Spleen (tissue), 11 donors: ENCODE results near the gene AQP5. TPM values are rescaled to one million over a fixed set of nuclear protein-coding genes. Genes with fewer than 3 reads are reported as not detected.

Source experiments
- DNase-seq: peaks from one replicate; pipeline ENCODE4 v3.0.0-alpha.2; 2020
- H3K27ac ChIP-seq, 8 donors: fragments of 200-600 bp; sonication (generic) in 7 of 8; 1 replicate in 4 of 8; 2 replicates in 4 of 8; pipeline versions ENCODE4 v1.5.0 to v1.8.0; 2016 to 2021; ENCODE audit warnings: inconsistent platforms in 4 of 8, mild to moderate bottlenecking in 4 of 8, moderate library complexity in 1 of 8
- H3K27me3 ChIP-seq, 7 donors: fragments of 200-600 bp; sonication (generic) in 6 of 7; replicated peaks in 1 of 7; 1 replicate in 4 of 7; 2 replicates in 3 of 7; pipeline versions ENCODE4 v1.5.0 to v1.8.0; 2016 to 2021; ENCODE audit warnings: inconsistent platforms in 3 of 7, mild to moderate bottlenecking in 1 of 7
- H3K36me3 ChIP-seq, 6 donors: fragments of 200-600 bp; sonication (generic) in 5 of 6; 1 replicate in 4 of 6; 2 replicates in 2 of 6; pipeline versions ENCODE4 v1.5.0 to v1.8.0; 2016 to 2021; ENCODE audit warnings: inconsistent platforms in 2 of 6
- H3K4me1 ChIP-seq, 6 donors: fragments of 200-600 bp; sonication (generic) in 5 of 6; 1 replicate in 3 of 6; 2 replicates in 3 of 6; pipeline versions ENCODE4 v1.5.0 to v1.8.0; 2016 to 2021; ENCODE audit warnings: inconsistent platforms in 3 of 6
- H3K4me3 ChIP-seq, 8 donors: fragments of 200-600 bp; sonication (generic) in 7 of 8; 1 replicate in 4 of 8; 2 replicates in 4 of 8; pipeline versions ENCODE4 v1.5.0 to v1.8.0; 2016 to 2021; ENCODE audit warnings: inconsistent platforms in 4 of 8, mild to moderate bottlenecking in 4 of 8, moderate library complexity in 2 of 8
- H3K9me3 ChIP-seq, 8 donors: fragments of 200-600 bp; sonication (generic) in 7 of 8; 1 replicate in 4 of 8; 2 replicates in 4 of 8; pipeline versions ENCODE4 v1.5.0 to v1.8.0; 2016 to 2021; ENCODE audit warnings: inconsistent platforms in 4 of 8
- CTCF ChIP-seq, 11 experiments: fragments of 200-600 bp in 7 of 11; fragments of 450-650 bp in 4 of 11; sonication (generic) in 4 of 11; IDR thresholded peaks in 8 of 11; conservative IDR thresholded peaks in 3 of 11; 1 replicate in 7 of 11; 2 replicates in 4 of 11; pipeline versions ENCODE4 v1.4.0 to v1.8.0; 2016 to 2021; ENCODE audit warnings: antibody characterized with exemption in 11 of 11, inconsistent platforms in 4 of 11, mild to moderate bottlenecking in 1 of 11
- POLR2A ChIP-seq, 3 donors: fragments of 450-650 bp; IDR thresholded peaks; one replicate each; pipeline ENCODE4 v1.5.1; 2017; ENCODE audit warnings: antibody characterized with exemption in 3 of 3, mild to moderate bottlenecking in 1 of 3
- POLR2AphosphoS5 ChIP-seq, 3 donors: sonication (generic); formaldehyde crosslinking; IDR thresholded peaks; one replicate each; pipeline ENCODE4 v1.5.1; 2017; ENCODE audit warnings: antibody characterized with exemption in 3 of 3
- WGBS, 5 donors: extraction: QIAGEN DNeasy Blood & Tissue Kit in 3 of 5; methylation state at CpG; one replicate each; pipeline versions ENCODE4 v1.1.5 to v1.1.7; 2013 to 2018; 5-methylcytosine and 5-hydroxymethylcytosine counted together
- intact Hi-C: fragments of 100-400 bp; cut with DNase I; formaldehyde crosslinking; loops from one replicate; pipeline ENCODE4 v1.15.0; 2023; ENCODE audit warnings: low total_unique reads
- polyA plus RNA-seq, 3 donors: library from polyadenylated mRNA; stranded (reverse); fragments of 200-250 nt; gene quantifications; one replicate each; pipeline ENCODE4 v1.2.1, GENCODE V29; 2013
- total RNA-seq, 7 donors: library from RNA; depleted of rRNA in 3 of 7; stranded (reverse); fragments of >200 nt in 3 of 7; fragmentation: NEBNext Ultra II Directional in 4 of 7; extraction: Animal tissue kit (Norgen Biotek cat#: 25700) in 4 of 7; gene quantifications; one replicate each; pipeline versions ENCODE4 v1.1.0 to v1.2.1, GENCODE V29; 2016 to 2021
- donor health status: healthy with polysubstance abuse.
- donor health status: DM: no; HTN: no; CAD: no; lungs with moderate emphysema.
- donor health status: DM: no; HTN: no; CAD: no.
- donor health status: Bipolar disorder and iron deficiency.
- donor health status: healthy.
- donor health status: DM: no; HTN: no; CAD: no.
- donor health status: DM: yes; HTN: yes; CAD: no.

AQP5 gene
- total and polyA plus RNA-seq, 10 donors, result 0.05 to 0.46 (median 0.30) TPM; not detected in 5

- Histone ChIP-seq H3K27ac (no peak overlapping the region), H3K4me1 (peaks cover 0 to 9% (median 3%) of the 10 kb centered on the region in 6 donors), H3K4me3 (no peak overlapping the region), H3K27me3 (peaks cover 0 to 10% (median 0%) of the 10 kb centered on the region in 7 donors), H3K36me3 (no peaks in the 10 kb centered on the region), H3K9me3 (no peaks in the 10 kb centered on the region)
- intact Hi-C loops, result no loop called here
- 91 to 95% (median 93%) methylated on average over 12 of the region's 12 CpGs for WGBS, 5 donors
- peak; percentile 23 for DNase-seq
- no peak for TF ChIP-seq POLR2AphosphoS5 (IDR thresholded peaks at IDR 0.05)
- TF ChIP-seq POLR2A (IDR thresholded peaks at IDR 0.05), result no peak
- no peak for TF ChIP-seq CTCF (IDR thresholded peaks at IDR 0.05 in 8 of 11, conservative IDR thresholded peaks at IDR 0.05 in 3 of 11)
These were observed 44.4 kb upstream of the AQP5 start for GRCh38 chr12:49917166-49917787.

- Histone ChIP-seq H3K36me3 (no peaks in the 10 kb centered on the region), H3K9me3 (no peaks in the 10 kb centered on the region), H3K4me3 (no peak overlapping the region), H3K27ac (no peak overlapping the region), H3K4me1 (peaks cover 0 to 9% (median 3%) of the 10 kb centered on the region in 6 donors), H3K27me3 (peaks cover 0 to 10% (median 0%) of the 10 kb centered on the region in 7 donors)
- TF ChIP-seq POLR2AphosphoS5 (IDR thresholded peaks at IDR 0.05) (no peak), POLR2A (IDR thresholded peaks at IDR 0.05) (no peak), CTCF (IDR thresholded peaks at IDR 0.05 in 8 of 11, conservative IDR thresholded peaks at IDR 0.05 in 3 of 11) (no peak)
- 69 to 86% (median 81%) methylated on average over 5 of the region's 5 CpGs for WGBS, 5 donors
- DNase-seq, result peak; percentile 34
- intact Hi-C loops, result no loop called here
These were observed 43.9 kb upstream of the AQP5 start for GRCh38 chr12:49917788-49918173.

GRCh38 chr12:49920241-49920914 is 41.3 kb upstream of the AQP5 start:
- Histone ChIP-seq H3K4me1 (peaks cover 0 to 19% (median 3%) of the 10 kb centered on the region in 6 donors), H3K4me3 (no peak overlapping the region), H3K9me3 (no peaks in the 10 kb centered on the region), H3K27me3 (peaks cover 0 to 10% (median 0%) of the 10 kb centered on the region in 7 donors), H3K36me3 (no peaks in the 10 kb centered on the region), H3K27ac (peak overlapping the region in 5 of 8 donors; percentile 13 to 48 (median 30))
- no peak for TF ChIP-seq POLR2AphosphoS5 (IDR thresholded peaks at IDR 0.05)
- no peak for TF ChIP-seq POLR2A (IDR thresholded peaks at IDR 0.05)
- TF ChIP-seq CTCF (IDR thresholded peaks at IDR 0.05 in 8 of 11, conservative IDR thresholded peaks at IDR 0.05 in 3 of 11), result no peak
- 41 to 56% (median 53%) methylated on average over 12 of the region's 12 CpGs for WGBS, 5 donors
- intact Hi-C loops, result no loop called here
- peak; percentile 59 for DNase-seq

GRCh38 chr12:49920915-49921286 is 40.8 kb upstream of the AQP5 start:
- peaks cover 0 to 19% (median 3%) of the 10 kb centered on the region in 6 donors for H3K4me1 ChIP-seq
- TF ChIP-seq CTCF (IDR thresholded peaks at IDR 0.05 in 8 of 11, conservative IDR thresholded peaks at IDR 0.05 in 3 of 11), result no peak
- no peak for TF ChIP-seq POLR2A (IDR thresholded peaks at IDR 0.05)
- no peak for TF ChIP-seq POLR2AphosphoS5 (IDR thresholded peaks at IDR 0.05)
- DNase-seq, result no peak
- H3K27ac ChIP-seq, result peak overlapping the region in 1 of 8 donors; percentile 30
- intact Hi-C loops, result no loop called here
- H3K36me3 ChIP-seq, result no peaks in the 10 kb centered on the region
- WGBS, 5 donors, result 64 to 84% (median 80%) methylated on average over 3 of the region's 3 CpGs
- H3K9me3 ChIP-seq, result no peaks in the 10 kb centered on the region
- no peak overlapping the region for H3K4me3 ChIP-seq
- H3K27me3 ChIP-seq, result peaks cover 0 to 10% (median 0%) of the 10 kb centered on the region in 7 donors
